ENCODE measurements around the gene TMEM106B. TPM values are rescaled to one million over a fixed set of nuclear protein-coding genes. Genes with fewer than 3 reads are reported as not detected.
"Not testable (repeated sequence)": the region's sequence is repeated elsewhere in the genome, so short reads cannot be mapped to it uniquely, and the experiment has no call there.

Gene TMEM106B
- total RNA-seq (2022): 38.6 and 46.8 TPM in 2 replicates
- percentile 94 among the genes with signal in this experiment for Bru-seq, nascent RNA
- BruChase-seq, experiment 1, labeled RNA remaining after a 2-hour chase: percentile 89 among the genes with signal in this experiment
- percentile 96 among the genes with signal in this experiment for BruChase-seq, experiment 2, labeled RNA remaining after a 6-hour chase
- long read RNA-seq, full-length matches to known transcripts: 31 of 60 reads
- long read RNA-seq, partial matches to known transcripts: 5 of 60 reads
- long read RNA-seq, other reads (novel, unspliced or antisense): 24 of 60 reads

GRCh38 chr7:12211054-12211710, at the start of gene TMEM106B:
Gene TMEM106B, plus strand, starts transcription at chr7:12211294. Its CDS starts 3,517 bp downstream, at chr7:12214811.
- Mint-ChIP-seq H3K4me1 (ENCODE audit: low read depth, unreplicated experiment) (peaks cover 7% of the 10 kb centered on the region), H3K36me3 (ENCODE audit: insufficient read depth, unreplicated experiment) (peaks cover 10% of the 10 kb centered on the region), H3K9me3 (ENCODE audit: unreplicated experiment) (no peaks in the 10 kb centered on the region), H3K27ac (ENCODE audit: unreplicated experiment) (peak within 1 kb of the TSS; percentile 92), H3K27me3 (ENCODE audit: insufficient read depth, unreplicated experiment) (no peaks in the 10 kb centered on the region), H3K4me3 (ENCODE audit: unreplicated experiment) (peak within 1 kb of the TSS; percentile 90)
- intact Hi-C loops (cut with micrococcal nuclease; ENCODE audit: unreplicated experiment): loop anchor here (1.0 to 2.0 kb wide), 6 partner anchors 33 to 144 kb away; no protein-coding TSS in a partner anchor
- H3K9me3 ChIP-seq: no peaks in the 10 kb centered on the region
- peak in 1 of 2 experiments; percentile 35 for TF ChIP-seq CTCF (IDR thresholded peaks at IDR 0.05; ENCODE audit: insufficient read depth in 1 of 2, low read depth in 1 of 2, low read length in 1 of 2, severe bottlenecking in 1 of 2, unreplicated experiment in 1 of 2)
- H3K4me1 ChIP-seq: peaks cover 4% of the 10 kb centered on the region; the same call in 1 of the 2 replicates
- peak within 1 kb of the TSS; percentile 76 for H3K4me3 ChIP-seq (ENCODE audit: low read depth, low read length)
- BruUV-seq (replicated peaks): no TSS peak
- CTCF ChIA-PET: interaction anchor here (0.6 to 2.0 kb wide), 3 partner anchors 9 to 111 kb away, joined by 3 to 13 read pairs (median 4); no protein-coding TSS in a partner anchor
- no peaks in the 10 kb centered on the region for H3K27me3 ChIP-seq (replicated peaks; ENCODE audit: control insufficient read depth, insufficient read depth, low read length)
- H3K36me3 ChIP-seq (ENCODE audit: control insufficient read depth, insufficient read depth, low read length): no peaks in the 10 kb centered on the region
- peak; percentile 97 to 98 for DNase-seq
- POLR2A ChIA-PET: interaction anchor here (0.5 to 1.3 kb wide), 14 partner anchors 9 to 1502 kb away, joined by 3 to 10 read pairs (median 4); no protein-coding TSS in a partner anchor

GRCh38 chr7:12162415-12163113, 48.5 kb upstream of the TMEM106B start:
- Mint-ChIP-seq H3K4me1 (ENCODE audit: low read depth, unreplicated experiment) (no peaks in the 10 kb centered on the region), H3K27ac (ENCODE audit: unreplicated experiment) (no peak overlapping the region), H3K36me3 (ENCODE audit: insufficient read depth, unreplicated experiment) (no peaks in the 10 kb centered on the region), H3K27me3 (ENCODE audit: insufficient read depth, unreplicated experiment) (no peaks in the 10 kb centered on the region), H3K4me3 (ENCODE audit: unreplicated experiment) (no peak overlapping the region), H3K9me3 (ENCODE audit: unreplicated experiment) (peaks cover 16% of the 10 kb centered on the region)
- no peaks in the 10 kb centered on the region for H3K27me3 ChIP-seq (replicated peaks; ENCODE audit: control insufficient read depth, insufficient read depth, low read length)
- intact Hi-C loops (cut with micrococcal nuclease; ENCODE audit: unreplicated experiment): no loop called here
- no peaks in the 10 kb centered on the region for H3K4me1 ChIP-seq
- TF ChIP-seq CTCF (IDR thresholded peaks at IDR 0.05; ENCODE audit: insufficient read depth in 1 of 2, low read depth in 1 of 2, low read length in 1 of 2, severe bottlenecking in 1 of 2, unreplicated experiment in 1 of 2): no peak
- no peak overlapping the region for H3K4me3 ChIP-seq (ENCODE audit: low read depth, low read length)
- no peak for DNase-seq
- POLR2A ChIA-PET: no interaction called here
- H3K9me3 ChIP-seq: peaks cover 2% of the 10 kb centered on the region; the same call in 1 of the 2 replicates
- BruUV-seq (replicated peaks): no TSS peak
- CTCF ChIA-PET: no interaction called here
- no peaks in the 10 kb centered on the region for H3K36me3 ChIP-seq (ENCODE audit: control insufficient read depth, insufficient read depth, low read length)

GRCh38 chr7:12168065-12168464, 43.0 kb upstream of the TMEM106B start:
- BruUV-seq (replicated peaks); H3K9me3 ChIP-seq; H3K4me3 Mint-ChIP-seq (ENCODE audit: unreplicated experiment); H3K27ac Mint-ChIP-seq (ENCODE audit: unreplicated experiment); DNase-seq; CTCF ChIA-PET; H3K36me3 Mint-ChIP-seq (ENCODE audit: insufficient read depth, unreplicated experiment); intact Hi-C loops (cut with micrococcal nuclease; ENCODE audit: unreplicated experiment); H3K27me3 ChIP-seq (replicated peaks; ENCODE audit: control insufficient read depth, insufficient read depth, low read length); H3K36me3 ChIP-seq (ENCODE audit: control insufficient read depth, insufficient read depth, low read length); H3K27me3 Mint-ChIP-seq (ENCODE audit: insufficient read depth, unreplicated experiment); POLR2A ChIA-PET; H3K4me1 Mint-ChIP-seq (ENCODE audit: low read depth, unreplicated experiment); H3K4me1 ChIP-seq; H3K4me3 ChIP-seq (ENCODE audit: low read depth, low read length): not testable (repeated sequence)
- peaks cover 29% of the 10 kb centered on the region for H3K9me3 Mint-ChIP-seq (ENCODE audit: unreplicated experiment)

- H3K4me3 Mint-ChIP-seq (ENCODE audit: unreplicated experiment); H3K9me3 ChIP-seq; intact Hi-C loops (cut with micrococcal nuclease; ENCODE audit: unreplicated experiment); H3K36me3 ChIP-seq (ENCODE audit: control insufficient read depth, insufficient read depth, low read length); BruUV-seq (replicated peaks); H3K4me3 ChIP-seq (ENCODE audit: low read depth, low read length); H3K36me3 Mint-ChIP-seq (ENCODE audit: insufficient read depth, unreplicated experiment); H3K27me3 Mint-ChIP-seq (ENCODE audit: insufficient read depth, unreplicated experiment); POLR2A ChIA-PET; H3K4me1 Mint-ChIP-seq (ENCODE audit: low read depth, unreplicated experiment); CTCF ChIA-PET; DNase-seq; H3K27me3 ChIP-seq (replicated peaks; ENCODE audit: control insufficient read depth, insufficient read depth, low read length); H3K4me1 ChIP-seq; H3K27ac Mint-ChIP-seq (ENCODE audit: unreplicated experiment): not testable (repeated sequence)
- peaks cover 29% of the 10 kb centered on the region for H3K9me3 Mint-ChIP-seq (ENCODE audit: unreplicated experiment)
Measured at GRCh38 chr7:12169981-12170820, 40.9 kb upstream of the TMEM106B start.

Data from Caco-2 (cell line).